Measurements from ENCODE around the gene PPT1. TPM values are rescaled to one million over a fixed set of nuclear protein-coding genes. Genes with fewer than 3 reads are reported as not detected.
A peak's percentile ranks its signal among the peaks of the same experiment; 100 is the strongest.

PPT1 gene
- total and polyA plus RNA-seq, 2 of the 13 experiments (the other 11 are each of a cell fraction or from before 2014, with no cell fraction given) = 129 TPM

DNA sequence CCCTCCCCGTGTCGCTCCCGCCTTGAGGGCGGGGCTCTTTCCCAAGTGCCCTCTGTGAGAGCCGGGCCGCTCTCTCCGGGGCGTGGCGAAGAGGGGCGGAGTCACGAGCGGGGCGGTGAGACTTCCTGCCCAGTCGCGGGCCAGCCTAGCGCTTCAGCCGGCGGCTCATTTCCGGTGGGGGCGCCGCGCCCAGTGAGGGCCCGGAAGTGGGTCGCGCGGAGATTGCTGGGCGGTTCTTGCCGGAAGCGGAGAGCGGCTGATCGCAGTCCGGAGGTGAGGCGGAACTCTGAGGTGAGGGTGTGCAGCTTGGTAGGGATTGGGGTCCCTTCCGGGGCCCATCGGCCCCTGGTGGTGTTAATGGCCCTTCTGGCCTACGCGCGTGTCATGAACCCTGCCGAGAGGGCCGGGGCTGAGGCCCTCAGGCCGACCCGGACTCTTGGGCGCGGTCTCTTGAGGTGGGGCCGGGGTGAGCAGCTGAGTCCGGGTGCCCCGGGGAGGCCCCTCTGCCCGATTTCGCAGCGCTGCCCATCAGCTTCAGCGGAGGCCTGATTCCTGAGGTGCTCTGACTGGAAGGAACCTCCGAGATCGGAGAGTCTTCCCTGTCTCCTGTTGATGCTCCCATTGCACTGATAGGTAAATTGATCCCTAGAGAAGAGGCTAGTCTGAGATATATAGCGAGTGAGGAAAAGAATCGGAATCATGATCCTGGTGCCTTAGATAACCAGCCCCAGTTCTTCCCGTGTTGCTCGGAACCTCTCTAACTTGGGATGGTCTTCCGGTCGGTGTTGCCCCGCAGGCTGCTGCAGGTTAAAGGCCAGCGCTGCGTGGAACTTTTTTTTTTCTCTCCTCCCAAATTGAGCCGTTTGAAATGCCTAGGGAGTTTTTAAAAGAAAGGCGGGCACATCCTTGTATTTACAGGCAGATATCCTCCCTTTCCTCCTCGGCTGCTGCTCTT lies 56.3 kb downstream of the PPT1 start, which contains the start of gene CAP1 (continued):
- TF ChIP-seq, protein P1, sequence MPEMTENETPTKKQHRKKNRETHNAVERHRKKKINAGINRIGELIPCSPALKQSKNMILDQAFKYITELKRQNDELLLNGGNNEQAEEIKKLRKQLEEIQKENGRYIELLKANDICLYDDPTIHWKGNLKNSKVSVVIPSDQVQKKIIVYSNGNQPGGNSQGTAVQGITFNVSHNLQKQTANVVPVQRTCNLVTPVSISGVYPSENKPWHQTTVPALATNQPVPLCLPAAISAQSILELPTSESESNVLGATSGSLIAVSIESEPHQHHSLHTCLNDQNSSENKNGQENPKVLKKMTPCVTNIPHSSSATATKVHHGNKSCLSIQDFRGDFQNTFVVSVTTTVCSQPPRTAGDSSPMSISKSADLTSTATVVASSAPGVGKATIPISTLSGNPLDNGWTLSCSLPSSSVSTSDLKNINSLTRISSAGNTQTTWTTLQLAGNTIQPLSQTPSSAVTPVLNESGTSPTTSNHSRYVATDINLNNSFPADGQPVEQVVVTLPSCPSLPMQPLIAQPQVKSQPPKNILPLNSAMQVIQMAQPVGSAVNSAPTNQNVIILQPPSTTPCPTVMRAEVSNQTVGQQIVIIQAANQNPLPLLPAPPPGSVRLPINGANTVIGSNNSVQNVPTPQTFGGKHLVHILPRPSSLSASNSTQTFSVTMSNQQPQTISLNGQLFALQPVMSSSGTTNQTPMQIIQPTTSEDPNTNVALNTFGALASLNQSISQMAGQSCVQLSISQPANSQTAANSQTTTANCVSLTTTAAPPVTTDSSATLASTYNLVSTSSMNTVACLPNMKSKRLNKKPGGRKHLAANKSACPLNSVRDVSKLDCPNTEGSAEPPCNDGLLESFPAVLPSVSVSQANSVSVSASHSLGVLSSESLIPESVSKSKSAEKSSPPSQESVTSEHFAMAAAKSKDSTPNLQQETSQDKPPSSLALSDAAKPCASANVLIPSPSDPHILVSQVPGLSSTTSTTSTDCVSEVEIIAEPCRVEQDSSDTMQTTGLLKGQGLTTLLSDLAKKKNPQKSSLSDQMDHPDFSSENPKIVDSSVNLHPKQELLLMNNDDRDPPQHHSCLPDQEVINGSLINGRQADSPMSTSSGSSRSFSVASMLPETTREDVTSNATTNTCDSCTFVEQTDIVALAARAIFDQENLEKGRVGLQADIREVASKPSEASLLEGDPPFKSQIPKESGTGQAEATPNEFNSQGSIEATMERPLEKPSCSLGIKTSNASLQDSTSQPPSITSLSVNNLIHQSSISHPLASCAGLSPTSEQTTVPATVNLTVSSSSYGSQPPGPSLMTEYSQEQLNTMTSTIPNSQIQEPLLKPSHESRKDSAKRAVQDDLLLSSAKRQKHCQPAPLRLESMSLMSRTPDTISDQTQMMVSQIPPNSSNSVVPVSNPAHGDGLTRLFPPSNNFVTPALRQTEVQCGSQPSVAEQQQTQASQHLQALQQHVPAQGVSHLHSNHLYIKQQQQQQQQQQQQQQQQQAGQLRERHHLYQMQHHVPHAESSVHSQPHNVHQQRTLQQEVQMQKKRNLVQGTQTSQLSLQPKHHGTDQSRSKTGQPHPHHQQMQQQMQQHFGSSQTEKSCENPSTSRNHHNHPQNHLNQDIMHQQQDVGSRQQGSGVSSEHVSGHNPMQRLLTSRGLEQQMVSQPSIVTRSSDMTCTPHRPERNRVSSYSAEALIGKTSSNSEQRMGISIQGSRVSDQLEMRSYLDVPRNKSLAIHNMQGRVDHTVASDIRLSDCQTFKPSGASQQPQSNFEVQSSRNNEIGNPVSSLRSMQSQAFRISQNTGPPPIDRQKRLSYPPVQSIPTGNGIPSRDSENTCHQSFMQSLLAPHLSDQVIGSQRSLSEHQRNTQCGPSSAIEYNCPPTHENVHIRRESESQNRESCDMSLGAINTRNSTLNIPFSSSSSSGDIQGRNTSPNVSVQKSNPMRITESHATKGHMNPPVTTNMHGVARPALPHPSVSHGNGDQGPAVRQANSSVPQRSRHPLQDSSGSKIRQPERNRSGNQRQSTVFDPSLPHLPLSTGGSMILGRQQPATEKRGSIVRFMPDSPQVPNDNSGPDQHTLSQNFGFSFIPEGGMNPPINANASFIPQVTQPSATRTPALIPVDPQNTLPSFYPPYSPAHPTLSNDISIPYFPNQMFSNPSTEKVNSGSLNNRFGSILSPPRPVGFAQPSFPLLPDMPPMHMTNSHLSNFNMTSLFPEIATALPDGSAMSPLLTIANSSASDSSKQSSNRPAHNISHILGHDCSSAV (CRISPR knock-in tag; IDR thresholded peaks at IDR 0.05; ENCODE audit: borderline replicate concordance) = no peak
- TF ChIP-seq ZNF772 (CRISPR knock-in tag; IDR thresholded peaks at IDR 0.05) (no peak; the same call in 1 of the 2 replicates), SRY (CRISPR knock-in tag; IDR thresholded peaks at IDR 0.05) (no peak), HNRNPL (IDR thresholded peaks at IDR 0.05; ENCODE audit: low read depth, low read length) (0 out of 2 replicates have a peak, but pooled peaks have one; percentile 35), TEAD2 (CRISPR knock-in tag; IDR thresholded peaks at IDR 0.05) (no peak), ZNF251 (CRISPR knock-in tag; IDR thresholded peaks at IDR 0.05) (no peak), MXD4 (CRISPR knock-in tag; IDR thresholded peaks at IDR 0.05) (no peak), MTA1 (CRISPR knock-in tag; IDR thresholded peaks at IDR 0.05; ENCODE audit: borderline replicate concordance) (no peak; the same call in 1 of the 2 replicates), CHD2 (IDR thresholded peaks at IDR 0.05; ENCODE audit: low read depth, low read length) (no peak), DMAP1 (CRISPR knock-in tag; IDR thresholded peaks at IDR 0.05) (0 out of 2 replicates have a peak, but pooled peaks have one; percentile 19), ARNT2 (CRISPR knock-in tag; IDR thresholded peaks at IDR 0.05; ENCODE audit: low read depth) (peak; percentile 28), ELF1 (CRISPR knock-in tag; IDR thresholded peaks at IDR 0.05) (peak; percentile 97)
- TF ChIP-seq, protein P2, sequence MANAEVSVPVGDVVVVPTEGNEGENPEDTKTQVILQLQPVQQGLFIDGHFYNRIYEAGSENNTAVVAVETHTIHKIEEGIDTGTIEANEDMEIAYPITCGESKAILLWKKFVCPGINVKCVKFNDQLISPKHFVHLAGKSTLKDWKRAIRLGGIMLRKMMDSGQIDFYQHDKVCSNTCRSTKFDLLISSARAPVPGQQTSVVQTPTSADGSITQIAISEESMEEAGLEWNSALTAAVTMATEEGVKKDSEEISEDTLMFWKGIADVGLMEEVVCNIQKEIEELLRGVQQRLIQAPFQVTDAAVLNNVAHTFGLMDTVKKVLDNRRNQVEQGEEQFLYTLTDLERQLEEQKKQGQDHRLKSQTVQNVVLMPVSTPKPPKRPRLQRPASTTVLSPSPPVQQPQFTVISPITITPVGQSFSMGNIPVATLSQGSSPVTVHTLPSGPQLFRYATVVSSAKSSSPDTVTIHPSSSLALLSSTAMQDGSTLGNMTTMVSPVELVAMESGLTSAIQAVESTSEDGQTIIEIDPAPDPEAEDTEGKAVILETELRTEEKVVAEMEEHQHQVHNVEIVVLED (CRISPR knock-in tag; IDR thresholded peaks at IDR 0.05; ENCODE audit: borderline replicate concordance) = peak; percentile 79
- TF ChIP-seq, protein P3, sequence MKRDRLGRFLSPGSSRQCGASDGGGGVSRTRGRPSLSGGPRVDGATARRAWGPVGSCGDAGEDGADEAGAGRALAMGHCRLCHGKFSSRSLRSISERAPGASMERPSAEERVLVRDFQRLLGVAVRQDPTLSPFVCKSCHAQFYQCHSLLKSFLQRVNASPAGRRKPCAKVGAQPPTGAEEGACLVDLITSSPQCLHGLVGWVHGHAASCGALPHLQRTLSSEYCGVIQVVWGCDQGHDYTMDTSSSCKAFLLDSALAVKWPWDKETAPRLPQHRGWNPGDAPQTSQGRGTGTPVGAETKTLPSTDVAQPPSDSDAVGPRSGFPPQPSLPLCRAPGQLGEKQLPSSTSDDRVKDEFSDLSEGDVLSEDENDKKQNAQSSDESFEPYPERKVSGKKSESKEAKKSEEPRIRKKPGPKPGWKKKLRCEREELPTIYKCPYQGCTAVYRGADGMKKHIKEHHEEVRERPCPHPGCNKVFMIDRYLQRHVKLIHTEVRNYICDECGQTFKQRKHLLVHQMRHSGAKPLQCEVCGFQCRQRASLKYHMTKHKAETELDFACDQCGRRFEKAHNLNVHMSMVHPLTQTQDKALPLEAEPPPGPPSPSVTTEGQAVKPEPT (CRISPR knock-in tag; IDR thresholded peaks at IDR 0.05; ENCODE audit: low read depth) = no peak
- TF ChIP-seq, protein P4, sequence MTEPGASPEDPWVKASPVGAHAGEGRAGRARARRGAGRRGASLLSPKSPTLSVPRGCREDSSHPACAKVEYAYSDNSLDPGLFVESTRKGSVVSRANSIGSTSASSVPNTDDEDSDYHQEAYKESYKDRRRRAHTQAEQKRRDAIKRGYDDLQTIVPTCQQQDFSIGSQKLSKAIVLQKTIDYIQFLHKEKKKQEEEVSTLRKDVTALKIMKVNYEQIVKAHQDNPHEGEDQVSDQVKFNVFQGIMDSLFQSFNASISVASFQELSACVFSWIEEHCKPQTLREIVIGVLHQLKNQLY (CRISPR knock-in tag; IDR thresholded peaks at IDR 0.05) = no peak
- TF ChIP-seq, protein P5, sequence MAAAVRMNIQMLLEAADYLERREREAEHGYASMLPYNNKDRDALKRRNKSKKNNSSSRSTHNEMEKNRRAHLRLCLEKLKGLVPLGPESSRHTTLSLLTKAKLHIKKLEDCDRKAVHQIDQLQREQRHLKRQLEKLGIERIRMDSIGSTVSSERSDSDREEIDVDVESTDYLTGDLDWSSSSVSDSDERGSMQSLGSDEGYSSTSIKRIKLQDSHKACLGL (CRISPR knock-in tag; IDR thresholded peaks at IDR 0.05) = 0 out of 2 replicates have a peak, but pooled peaks have one; percentile 3
